Thyroid gland (tissue), 4 donors: Measurements from ENCODE around the gene NAA35.

Experiments
- POLR2A ChIP-seq, 2 donors: fragments of 450-650 bp; IDR thresholded peaks; one replicate each; pipeline ENCODE4 v1.6.1; 2017; ENCODE audit warnings: antibody characterized with exemption in 2 of 2, mild to moderate bottlenecking in 2 of 2, moderate library complexity in 1 of 2
- TF ChIP-seq, protein P1 (sequence below), 6 experiments: fragments of 200-600 bp in 3 of 6; fragments of 450-650 bp in 3 of 6; sonication (generic) in 3 of 6; IDR thresholded peaks; one replicate each; pipeline ENCODE4 v1.5.1; 2016 to 2019; ENCODE audit warnings: antibody characterized with exemption in 6 of 6, mild to moderate bottlenecking in 2 of 6, inconsistent platforms in 1 of 6, moderate library complexity in 1 of 6

DNA sequence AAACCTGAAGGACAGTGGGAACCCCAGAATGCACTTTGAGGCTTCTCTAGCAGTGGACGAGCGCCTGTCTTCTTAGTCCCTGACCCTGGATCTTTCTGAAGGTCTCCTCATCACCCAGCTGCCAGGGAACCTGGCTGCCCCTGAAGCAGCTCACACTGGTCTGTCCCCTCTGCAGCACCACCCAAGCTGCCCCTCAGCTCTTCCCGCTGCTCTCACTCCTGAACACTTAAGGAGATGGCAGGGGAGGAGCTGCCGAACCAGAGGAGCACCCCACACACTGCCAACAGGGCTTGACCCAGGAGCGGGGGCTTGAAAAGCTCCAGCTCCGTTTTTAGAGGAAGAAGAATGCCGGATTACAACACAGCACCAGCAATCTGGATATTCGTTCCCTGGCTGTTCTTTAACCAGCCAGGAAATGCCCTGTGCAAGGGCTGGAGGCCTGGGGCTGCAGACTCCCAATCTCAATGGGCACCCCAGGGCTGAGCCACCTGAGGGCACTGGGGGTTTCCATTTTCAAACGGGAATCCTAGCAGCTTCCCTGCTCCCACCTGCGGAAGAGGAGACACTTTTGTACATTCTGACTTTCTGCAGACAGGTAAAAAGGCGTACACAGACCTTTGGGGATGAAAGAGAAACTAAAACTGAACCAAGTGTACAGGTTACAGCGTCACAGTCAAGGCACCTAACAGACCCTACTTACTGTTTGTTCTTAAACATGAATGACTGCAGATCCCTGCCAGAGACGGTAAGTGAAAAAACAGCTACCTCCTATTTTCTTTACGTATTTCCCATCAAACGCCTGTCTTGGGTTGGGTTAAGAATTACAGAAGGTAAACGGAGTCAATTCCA, 122.1 kb downstream of the NAA35 start:
- TF ChIP-seq, protein P1, sequence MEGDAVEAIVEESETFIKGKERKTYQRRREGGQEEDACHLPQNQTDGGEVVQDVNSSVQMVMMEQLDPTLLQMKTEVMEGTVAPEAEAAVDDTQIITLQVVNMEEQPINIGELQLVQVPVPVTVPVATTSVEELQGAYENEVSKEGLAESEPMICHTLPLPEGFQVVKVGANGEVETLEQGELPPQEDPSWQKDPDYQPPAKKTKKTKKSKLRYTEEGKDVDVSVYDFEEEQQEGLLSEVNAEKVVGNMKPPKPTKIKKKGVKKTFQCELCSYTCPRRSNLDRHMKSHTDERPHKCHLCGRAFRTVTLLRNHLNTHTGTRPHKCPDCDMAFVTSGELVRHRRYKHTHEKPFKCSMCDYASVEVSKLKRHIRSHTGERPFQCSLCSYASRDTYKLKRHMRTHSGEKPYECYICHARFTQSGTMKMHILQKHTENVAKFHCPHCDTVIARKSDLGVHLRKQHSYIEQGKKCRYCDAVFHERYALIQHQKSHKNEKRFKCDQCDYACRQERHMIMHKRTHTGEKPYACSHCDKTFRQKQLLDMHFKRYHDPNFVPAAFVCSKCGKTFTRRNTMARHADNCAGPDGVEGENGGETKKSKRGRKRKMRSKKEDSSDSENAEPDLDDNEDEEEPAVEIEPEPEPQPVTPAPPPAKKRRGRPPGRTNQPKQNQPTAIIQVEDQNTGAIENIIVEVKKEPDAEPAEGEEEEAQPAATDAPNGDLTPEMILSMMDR (IDR thresholded peaks at IDR 0.05): no peak
- TF ChIP-seq POLR2A (IDR thresholded peaks at IDR 0.05): no peak
